ENCODE results near the gene SPAAR. TPM values are rescaled to one million over a fixed set of nuclear protein-coding genes. Genes with fewer than 3 reads are reported as not detected.
"Not testable (repeated sequence)": the region's sequence is repeated elsewhere in the genome, so short reads cannot be mapped to it uniquely, and the experiment has no call there.

SPAAR gene
- total RNA-seq, 1 experiment from 2014 or later, result 0.72 TPM

DNA sequence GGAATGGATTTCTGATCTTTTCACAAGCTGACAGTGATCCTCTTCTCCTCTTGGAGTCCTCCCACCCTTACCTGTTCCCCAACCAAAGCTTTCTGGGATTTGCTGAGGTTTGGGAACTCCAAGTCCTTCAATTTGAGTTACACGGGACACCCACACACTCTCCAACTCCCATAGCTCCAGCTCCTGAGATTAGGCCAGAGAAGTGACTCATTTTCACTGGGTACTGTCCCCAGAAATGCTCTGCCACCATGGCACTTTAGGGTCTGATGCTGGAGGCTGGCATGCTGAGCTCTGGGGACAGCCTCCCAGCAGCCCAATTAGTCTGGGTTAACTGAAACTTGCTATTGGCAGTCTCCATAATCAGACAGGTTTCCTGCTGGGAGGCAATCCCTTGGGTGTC, 17.2 kb upstream of the SPAAR start:
- ChIA-PET CTCF (interaction anchor here (0.6 to 2.5 kb wide), 9 partner anchors 10 to 103 kb away, joined by 3 to 12 read pairs (median 3); no protein-coding TSS in a partner anchor), POLR2A (no interaction called here)

DNA sequence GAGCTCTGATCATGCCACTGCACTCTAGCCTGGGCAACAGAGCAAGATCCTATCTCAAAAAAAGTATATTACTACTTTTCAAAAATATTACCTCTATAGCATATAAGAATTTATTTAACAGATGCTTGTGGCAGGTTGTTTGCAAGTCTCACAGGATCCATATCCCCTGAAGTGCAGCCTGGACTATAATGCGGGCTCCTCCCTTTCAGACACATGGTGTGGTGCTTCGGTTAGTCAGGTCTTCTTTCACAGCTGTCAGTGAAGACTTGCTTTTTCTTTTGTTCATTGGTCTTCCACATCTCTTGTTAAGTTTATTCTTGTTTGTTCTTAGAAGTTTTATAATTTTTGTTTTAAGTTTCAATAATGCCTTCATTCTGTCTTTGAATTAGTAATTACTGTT, 12.7 kb upstream of the SPAAR start:
- BruUV-seq (replicated peaks), result no TSS peak
- Mint-ChIP-seq H3K4me3 (ENCODE audit: unreplicated experiment) (no peak overlapping the region), H3K9me3 (ENCODE audit: unreplicated experiment) (no peaks in the 10 kb centered on the region), H3K4me1 (ENCODE audit: insufficient read depth, unreplicated experiment) (no peaks in the 10 kb centered on the region), H3K27me3 (ENCODE audit: insufficient read depth, unreplicated experiment) (peaks cover 8% of the 10 kb centered on the region), H3K27ac (ENCODE audit: low read depth, unreplicated experiment) (no peak overlapping the region), H3K36me3 (ENCODE audit: insufficient read depth, unreplicated experiment) (no peaks in the 10 kb centered on the region)
- ChIA-PET CTCF (interaction anchor here (0.7 to 1.6 kb wide), 3 partner anchors 9 to 49 kb away, joined by 3 to 10 read pairs (median 7); partner anchors contain the start of gene HRCT1), POLR2A (no interaction called here)
- DNase-seq (ENCODE audit: unreplicated experiment), result no peak
- intact Hi-C loops (cut with micrococcal nuclease), result no loop called here
- TF ChIP-seq, protein P1, sequence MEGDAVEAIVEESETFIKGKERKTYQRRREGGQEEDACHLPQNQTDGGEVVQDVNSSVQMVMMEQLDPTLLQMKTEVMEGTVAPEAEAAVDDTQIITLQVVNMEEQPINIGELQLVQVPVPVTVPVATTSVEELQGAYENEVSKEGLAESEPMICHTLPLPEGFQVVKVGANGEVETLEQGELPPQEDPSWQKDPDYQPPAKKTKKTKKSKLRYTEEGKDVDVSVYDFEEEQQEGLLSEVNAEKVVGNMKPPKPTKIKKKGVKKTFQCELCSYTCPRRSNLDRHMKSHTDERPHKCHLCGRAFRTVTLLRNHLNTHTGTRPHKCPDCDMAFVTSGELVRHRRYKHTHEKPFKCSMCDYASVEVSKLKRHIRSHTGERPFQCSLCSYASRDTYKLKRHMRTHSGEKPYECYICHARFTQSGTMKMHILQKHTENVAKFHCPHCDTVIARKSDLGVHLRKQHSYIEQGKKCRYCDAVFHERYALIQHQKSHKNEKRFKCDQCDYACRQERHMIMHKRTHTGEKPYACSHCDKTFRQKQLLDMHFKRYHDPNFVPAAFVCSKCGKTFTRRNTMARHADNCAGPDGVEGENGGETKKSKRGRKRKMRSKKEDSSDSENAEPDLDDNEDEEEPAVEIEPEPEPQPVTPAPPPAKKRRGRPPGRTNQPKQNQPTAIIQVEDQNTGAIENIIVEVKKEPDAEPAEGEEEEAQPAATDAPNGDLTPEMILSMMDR (IDR thresholded peaks at IDR 0.05; ENCODE audit: unreplicated experiment), result no peak

More for the DNA sequence above, 17.2 kb upstream of the SPAAR start:
- H3K9me3 Mint-ChIP-seq (ENCODE audit: unreplicated experiment), result no peaks in the 10 kb centered on the region
- intact Hi-C loops (cut with micrococcal nuclease), result no loop called here
- TF ChIP-seq, protein P1 (IDR thresholded peaks at IDR 0.05; ENCODE audit: unreplicated experiment), result no peak
- no peaks in the 10 kb centered on the region for H3K36me3 Mint-ChIP-seq (ENCODE audit: insufficient read depth, unreplicated experiment)
- BruUV-seq (replicated peaks), result no TSS peak
- no peak for DNase-seq (ENCODE audit: unreplicated experiment)
- H3K4me1 Mint-ChIP-seq (ENCODE audit: insufficient read depth, unreplicated experiment), result no peaks in the 10 kb centered on the region
- no peak overlapping the region for H3K4me3 Mint-ChIP-seq (ENCODE audit: unreplicated experiment)
- H3K27ac Mint-ChIP-seq (ENCODE audit: low read depth, unreplicated experiment), result no peak overlapping the region
- peaks cover 14% of the 10 kb centered on the region for H3K27me3 Mint-ChIP-seq (ENCODE audit: insufficient read depth, unreplicated experiment)

DNA sequence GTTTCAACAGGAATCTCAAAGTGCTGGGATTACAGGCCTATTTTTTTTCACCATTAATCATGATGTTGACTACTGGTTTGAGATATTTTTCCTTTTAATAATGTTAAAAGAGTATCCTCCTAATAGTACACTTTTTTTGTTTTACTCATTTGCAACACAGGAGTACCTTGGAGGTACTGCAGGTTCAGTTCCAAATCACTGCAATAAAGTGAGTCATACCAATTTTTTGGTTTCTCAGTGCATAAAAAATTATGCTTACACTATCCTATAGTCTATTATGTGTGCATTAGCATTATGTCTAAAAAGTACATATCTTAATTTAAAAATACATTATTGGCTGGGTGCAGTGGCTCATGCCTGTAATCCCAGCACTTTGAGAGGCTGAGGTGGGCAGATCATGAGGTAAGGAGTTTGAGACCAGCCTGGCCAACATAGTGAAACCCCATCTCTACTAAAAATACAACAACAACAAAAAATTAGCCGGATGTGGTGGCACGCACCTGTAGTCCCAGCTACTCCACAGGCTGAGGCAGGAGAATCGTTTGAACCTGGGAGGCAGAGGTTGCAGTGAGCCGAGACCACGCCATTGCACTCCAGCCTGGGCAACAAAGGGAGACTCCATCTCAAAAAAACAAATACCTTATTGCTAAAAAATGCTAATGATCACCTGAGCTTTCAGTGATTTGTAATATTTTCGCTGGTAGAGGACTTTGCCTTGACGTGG, 11.8 kb upstream of the SPAAR start:
- H3K27me3 Mint-ChIP-seq (ENCODE audit: insufficient read depth, unreplicated experiment); H3K4me1 Mint-ChIP-seq (ENCODE audit: insufficient read depth, unreplicated experiment); H3K27ac Mint-ChIP-seq (ENCODE audit: low read depth, unreplicated experiment); H3K9me3 Mint-ChIP-seq (ENCODE audit: unreplicated experiment); DNase-seq (ENCODE audit: unreplicated experiment); H3K4me3 Mint-ChIP-seq (ENCODE audit: unreplicated experiment); H3K36me3 Mint-ChIP-seq (ENCODE audit: insufficient read depth, unreplicated experiment); intact Hi-C loops (cut with micrococcal nuclease); BruUV-seq (replicated peaks): not testable (repeated sequence)
- CTCF ChIA-PET, result interaction anchor here (0.6 to 1.6 kb wide), 9 partner anchors 8 to 131 kb away, joined by 3 to 10 read pairs (median 4); partner anchors contain the start of gene HRCT1
- POLR2A ChIA-PET, result interaction anchor here (1.1 kb wide), 1 partner anchor 8 kb away, joined by 3 read pairs; the partner anchor contains the start of gene HRCT1

DNA sequence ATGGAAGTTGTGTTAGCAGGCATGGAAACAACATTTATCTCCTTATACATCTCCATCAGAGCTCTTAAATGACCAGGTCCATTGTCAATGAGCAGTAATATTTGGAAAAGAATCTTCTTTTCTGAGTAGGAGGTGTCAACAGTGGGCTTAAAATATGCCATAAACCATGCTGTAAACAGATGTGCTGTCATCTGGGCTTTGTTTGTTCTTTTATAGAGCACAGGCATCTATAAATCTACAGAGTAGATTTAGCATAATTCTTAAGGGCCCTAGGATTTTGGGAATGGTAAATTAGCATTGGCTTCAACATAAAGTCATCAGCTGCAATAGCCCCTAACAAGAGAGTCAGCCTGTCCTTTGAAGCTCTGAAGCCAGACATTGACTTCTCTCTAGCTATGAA, 11.0 kb upstream of the SPAAR start:
- ChIA-PET CTCF (interaction anchor here (0.6 to 1.8 kb wide), 10 partner anchors 9 to 130 kb away, joined by 3 to 6 read pairs (median 3); no protein-coding TSS in a partner anchor), POLR2A (interaction anchor here (0.7 kb wide), 1 partner anchor 9 kb away, joined by 3 read pairs; no protein-coding TSS in a partner anchor)
- Mint-ChIP-seq H3K4me1 (ENCODE audit: insufficient read depth, unreplicated experiment) (no peaks in the 10 kb centered on the region), H3K36me3 (ENCODE audit: insufficient read depth, unreplicated experiment) (no peaks in the 10 kb centered on the region), H3K27ac (ENCODE audit: low read depth, unreplicated experiment) (no peak overlapping the region), H3K4me3 (ENCODE audit: unreplicated experiment) (no peak overlapping the region), H3K9me3 (ENCODE audit: unreplicated experiment) (no peaks in the 10 kb centered on the region), H3K27me3 (ENCODE audit: insufficient read depth, unreplicated experiment) (no peaks in the 10 kb centered on the region)
- no peak for DNase-seq (ENCODE audit: unreplicated experiment)
- intact Hi-C loops (cut with micrococcal nuclease), result no loop called here
- no TSS peak for BruUV-seq (replicated peaks)
- TF ChIP-seq, protein P1 (IDR thresholded peaks at IDR 0.05; ENCODE audit: unreplicated experiment), result no peak
